Panc1 (cell line): ENCODE results near the gene BCL11B. TPM values are rescaled to one million over a fixed set of nuclear protein-coding genes. Genes with fewer than 3 reads are reported as not detected.

Experiments used
- ATAC-seq: fragments of 200-7000 bp; cut with Tn5 transposase; 2 replicates; pipeline ENCODE4 v1.9.1; 2020; ENCODE audit warnings: mild to moderate bottlenecking, moderate library complexity
- BruUV-seq: library from RNA; stranded (reverse); fragments of 400-500 nt; replicated peaks from 2 replicates; lab custom pipeline; 2021; lab: Mats Ljungman, UMichigan
- CTCF ChIA-PET: fragments of 300-600 bp; sonication (Branson Sonifier 250); formaldehyde crosslinking; loops from one replicate; lab custom pipeline; 2022; ENCODE audit warnings: antibody characterized with exemption; lab: Charles Lee
- POLR2A ChIA-PET: fragments of 300-600 bp; sonication (Branson Sonifier 250); formaldehyde crosslinking; loops from one replicate; lab custom pipeline; 2022; ENCODE audit warnings: antibody characterized with exemption; lab: Charles Lee
- DNase-seq: peaks from one replicate; pipeline ENCODE4 v3.0.0-alpha.2; 2010; ENCODE audit warnings: low read depth, low spot score
- H3K27ac ChIP-seq: 2 replicates; pipeline ENCODE4 v1.5.1; 2011; ENCODE audit warnings: mild to moderate bottlenecking, low read length, inconsistent platforms
- H3K27me3 ChIP-seq: fragments of 200-500 bp; sonication (Bioruptor generic); 2 replicates; pipeline ENCODE4 v1.6.0; 2014; ENCODE audit warnings: low read length, inconsistent platforms; ENCODE audit not compliant: control insufficient read depth, insufficient read depth
- H3K36me3 ChIP-seq: fragments of 200-500 bp; sonication (Bioruptor generic); 2 replicates; pipeline ENCODE4 v1.5.1; 2014; ENCODE audit warnings: inconsistent platforms, mild to moderate bottlenecking, low read length, moderate library complexity; ENCODE audit not compliant: control insufficient read depth, insufficient read depth
- H3K4me1 ChIP-seq: 2 replicates; pipeline ENCODE4 v1.5.1; 2011; ENCODE audit warnings: inconsistent platforms, mild to moderate bottlenecking, low read length, moderate library complexity; ENCODE audit not compliant: control insufficient read depth, insufficient read depth
- H3K4me3 ChIP-seq, 2 experiments: 2 replicates each; pipeline ENCODE4 v1.5.1; 2011 to 2012; ENCODE audit warnings: low read depth in 2 of 2, low read length in 2 of 2, mild to moderate bottlenecking in 2 of 2, inconsistent platforms in 1 of 2, moderate library complexity in 1 of 2
- H3K9me3 ChIP-seq: fragments of 200-500 bp; sonication (Bioruptor generic); 2 replicates; pipeline ENCODE4 v1.5.1; 2014; ENCODE audit warnings: low read depth, mild to moderate bottlenecking, inconsistent platforms, low read length, moderate library complexity; ENCODE audit not compliant: control insufficient read depth, insufficient read depth
- POLR2AphosphoS5 ChIP-seq: IDR thresholded peaks from 2 replicates; pipeline ENCODE4 v1.6.1; 2012; ENCODE audit warnings: mild to moderate bottlenecking, low read depth, low read length, moderate library complexity
- SIN3A ChIP-seq: IDR thresholded peaks from 2 replicates; pipeline ENCODE4 v1.6.1; 2012; ENCODE audit warnings: low read depth, mild to moderate bottlenecking, low read length, moderate library complexity, borderline replicate concordance; ENCODE audit not compliant: insufficient read depth
- TCF7L2 ChIP-seq: IDR thresholded peaks from 2 replicates; pipeline ENCODE4 v1.6.1; 2011; ENCODE audit warnings: mild to moderate bottlenecking, low read depth, low read length, inconsistent platforms
- in situ Hi-C: cut with HindIII; loops from 2 replicates; pipeline ENCODE4 v1.10.0; 2016; ENCODE audit warnings: low sequenced_read_pairs, low pct_unique_long_range_greater_than_20kb
- intact Hi-C: fragments of 100-400 bp; cut with micrococcal nuclease; formaldehyde crosslinking; loops from one replicate; pipeline ENCODE4 v1.10.0; 2022; ENCODE audit not compliant: unreplicated experiment
- total RNA-seq: library from RNA; stranded (reverse); gene quantifications from one replicate; pipeline ENCODE4 v1.2.1, GENCODE V29; 2021; ENCODE audit not compliant: unreplicated experiment
- TF ChIP-seq, protein P1 (sequence below), 2 experiments: IDR thresholded peaks; 2 replicates each; pipeline ENCODE4 v1.6.1; 2011 to 2012; ENCODE audit warnings: low read depth in 2 of 2, control low read depth in 1 of 2, low read length in 1 of 2, mild to moderate bottlenecking in 1 of 2, moderate library complexity in 1 of 2; ENCODE audit not compliant: insufficient read depth in 1 of 2
- TF ChIP-seq, protein P2 (sequence below): fragments of 450-650 bp; IDR thresholded peaks from 2 replicates; pipeline ENCODE4 v1.5.1; 2017; ENCODE audit warnings: mild to moderate bottlenecking

The BCL11B gene
- total RNA-seq, 1 experiment from 2014 or later: 0.23 TPM

DNA sequence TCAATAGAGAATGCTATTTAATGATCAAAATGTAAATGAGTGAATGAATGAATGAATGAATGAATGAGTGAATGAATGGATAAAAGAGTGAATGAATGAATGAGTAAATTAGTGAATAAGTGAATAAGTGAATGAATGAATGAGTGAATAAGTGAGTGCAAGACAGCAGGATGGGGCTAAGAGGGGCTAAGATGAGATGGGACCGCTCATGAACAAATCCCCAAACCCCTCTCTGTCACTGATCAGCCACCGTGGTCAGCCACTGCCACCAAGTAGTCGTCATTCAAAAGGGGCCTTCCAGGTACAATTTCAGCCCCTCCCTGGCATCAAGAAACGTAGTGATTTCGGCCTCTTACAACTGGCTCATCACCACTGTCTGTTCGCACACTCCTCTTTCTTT lies 79.2 kb downstream of the BCL11B start:
- no peak overlapping the region for H3K27ac ChIP-seq
- no peaks in the 10 kb centered on the region for H3K9me3 ChIP-seq
- H3K27me3 ChIP-seq: no peaks in the 10 kb centered on the region
- CTCF ChIA-PET: no interaction called here
- DNase-seq (no peak), ATAC-seq (no peak)
- in situ Hi-C loops: no loop called here
- H3K4me1 ChIP-seq: peaks cover 4% of the 10 kb centered on the region; the same call in 1 of the 2 replicates
- POLR2A ChIA-PET: no interaction called here
- no TSS peak for BruUV-seq
- no peaks in the 10 kb centered on the region for H3K36me3 ChIP-seq
- H3K4me3 ChIP-seq: no peak overlapping the region
- TF ChIP-seq POLR2AphosphoS5 (no peak), SIN3A (no peak), TCF7L2 (no peak)
- TF ChIP-seq, protein P1, sequence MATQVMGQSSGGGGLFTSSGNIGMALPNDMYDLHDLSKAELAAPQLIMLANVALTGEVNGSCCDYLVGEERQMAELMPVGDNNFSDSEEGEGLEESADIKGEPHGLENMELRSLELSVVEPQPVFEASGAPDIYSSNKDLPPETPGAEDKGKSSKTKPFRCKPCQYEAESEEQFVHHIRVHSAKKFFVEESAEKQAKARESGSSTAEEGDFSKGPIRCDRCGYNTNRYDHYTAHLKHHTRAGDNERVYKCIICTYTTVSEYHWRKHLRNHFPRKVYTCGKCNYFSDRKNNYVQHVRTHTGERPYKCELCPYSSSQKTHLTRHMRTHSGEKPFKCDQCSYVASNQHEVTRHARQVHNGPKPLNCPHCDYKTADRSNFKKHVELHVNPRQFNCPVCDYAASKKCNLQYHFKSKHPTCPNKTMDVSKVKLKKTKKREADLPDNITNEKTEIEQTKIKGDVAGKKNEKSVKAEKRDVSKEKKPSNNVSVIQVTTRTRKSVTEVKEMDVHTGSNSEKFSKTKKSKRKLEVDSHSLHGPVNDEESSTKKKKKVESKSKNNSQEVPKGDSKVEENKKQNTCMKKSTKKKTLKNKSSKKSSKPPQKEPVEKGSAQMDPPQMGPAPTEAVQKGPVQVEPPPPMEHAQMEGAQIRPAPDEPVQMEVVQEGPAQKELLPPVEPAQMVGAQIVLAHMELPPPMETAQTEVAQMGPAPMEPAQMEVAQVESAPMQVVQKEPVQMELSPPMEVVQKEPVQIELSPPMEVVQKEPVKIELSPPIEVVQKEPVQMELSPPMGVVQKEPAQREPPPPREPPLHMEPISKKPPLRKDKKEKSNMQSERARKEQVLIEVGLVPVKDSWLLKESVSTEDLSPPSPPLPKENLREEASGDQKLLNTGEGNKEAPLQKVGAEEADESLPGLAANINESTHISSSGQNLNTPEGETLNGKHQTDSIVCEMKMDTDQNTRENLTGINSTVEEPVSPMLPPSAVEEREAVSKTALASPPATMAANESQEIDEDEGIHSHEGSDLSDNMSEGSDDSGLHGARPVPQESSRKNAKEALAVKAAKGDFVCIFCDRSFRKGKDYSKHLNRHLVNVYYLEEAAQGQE (IDR thresholded peaks at IDR 0.05; ENCODE audit: insufficient read depth in 1 of 2, low read depth in 2 of 2, low read length in 1 of 2): no peak
- TF ChIP-seq, protein P2, sequence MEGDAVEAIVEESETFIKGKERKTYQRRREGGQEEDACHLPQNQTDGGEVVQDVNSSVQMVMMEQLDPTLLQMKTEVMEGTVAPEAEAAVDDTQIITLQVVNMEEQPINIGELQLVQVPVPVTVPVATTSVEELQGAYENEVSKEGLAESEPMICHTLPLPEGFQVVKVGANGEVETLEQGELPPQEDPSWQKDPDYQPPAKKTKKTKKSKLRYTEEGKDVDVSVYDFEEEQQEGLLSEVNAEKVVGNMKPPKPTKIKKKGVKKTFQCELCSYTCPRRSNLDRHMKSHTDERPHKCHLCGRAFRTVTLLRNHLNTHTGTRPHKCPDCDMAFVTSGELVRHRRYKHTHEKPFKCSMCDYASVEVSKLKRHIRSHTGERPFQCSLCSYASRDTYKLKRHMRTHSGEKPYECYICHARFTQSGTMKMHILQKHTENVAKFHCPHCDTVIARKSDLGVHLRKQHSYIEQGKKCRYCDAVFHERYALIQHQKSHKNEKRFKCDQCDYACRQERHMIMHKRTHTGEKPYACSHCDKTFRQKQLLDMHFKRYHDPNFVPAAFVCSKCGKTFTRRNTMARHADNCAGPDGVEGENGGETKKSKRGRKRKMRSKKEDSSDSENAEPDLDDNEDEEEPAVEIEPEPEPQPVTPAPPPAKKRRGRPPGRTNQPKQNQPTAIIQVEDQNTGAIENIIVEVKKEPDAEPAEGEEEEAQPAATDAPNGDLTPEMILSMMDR: no peak
- intact Hi-C loops: no loop called here

DNA sequence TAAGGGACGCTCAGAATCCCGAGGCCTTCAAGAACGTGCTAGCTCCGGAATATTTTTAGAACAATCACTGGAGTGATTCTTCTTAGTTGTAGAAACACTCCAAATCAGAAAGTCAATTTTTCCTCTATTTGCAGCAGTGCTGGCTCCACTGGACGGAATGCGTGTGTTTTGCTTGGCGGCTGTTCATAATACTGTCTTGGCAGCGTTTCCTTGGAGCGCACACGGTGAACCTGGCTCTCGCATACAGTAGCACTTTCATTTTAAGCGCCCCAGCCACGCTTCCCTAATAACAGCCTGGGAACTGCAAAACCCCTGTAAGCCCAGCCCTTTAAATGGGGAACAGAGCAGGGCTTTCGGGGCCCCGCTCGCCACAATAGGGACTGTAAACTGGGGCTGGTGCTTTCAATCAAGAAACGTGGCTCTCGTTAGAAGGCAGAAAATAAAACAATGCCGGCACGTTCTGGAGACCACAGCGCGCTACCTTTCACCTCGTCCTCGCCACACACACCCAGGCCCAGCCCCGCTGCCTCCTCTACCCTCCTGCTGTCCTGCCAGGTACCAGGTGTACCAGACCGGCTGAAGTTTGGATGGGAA lies 79.9 kb downstream of the BCL11B start:
- Histone ChIP-seq H3K36me3 (no peaks in the 10 kb centered on the region), H3K9me3 (no peaks in the 10 kb centered on the region), H3K4me3 (peak overlapping the region; percentile 32 to 45), H3K27me3 (no peaks in the 10 kb centered on the region), H3K27ac (no peak overlapping the region), H3K4me1 (peaks cover 4% of the 10 kb centered on the region; the same call in 1 of the 2 replicates)
- ChIA-PET CTCF (no interaction called here), POLR2A (no interaction called here)
- in situ Hi-C loops (no loop called here), intact Hi-C loops (no loop called here)
- ATAC-seq (peak; percentile 78), DNase-seq (no peak)
- TF ChIP-seq TCF7L2 (no peak), POLR2AphosphoS5 (no peak), SIN3A (no peak)
- TF ChIP-seq, protein P2: no peak
- TF ChIP-seq, protein P1 (IDR thresholded peaks at IDR 0.05; ENCODE audit: insufficient read depth in 1 of 2, low read depth in 2 of 2, low read length in 1 of 2): no peak
- no TSS peak for BruUV-seq
